SH-SY5Y (cell line): Measurements from ENCODE around the gene SLFN11.

Experiments used
- GATA2 ChIP-seq: IDR thresholded peaks from 2 replicates; pipeline ENCODE4 v1.6.1; 2011; ENCODE audit warnings: mild to moderate bottlenecking, low read depth, low read length
- GATA3 ChIP-seq: IDR thresholded peaks from 2 replicates; pipeline ENCODE4 v1.6.1; 2011; ENCODE audit warnings: low read depth, mild to moderate bottlenecking, low read length, moderate library complexity

The SLFN11 gene

DNA sequence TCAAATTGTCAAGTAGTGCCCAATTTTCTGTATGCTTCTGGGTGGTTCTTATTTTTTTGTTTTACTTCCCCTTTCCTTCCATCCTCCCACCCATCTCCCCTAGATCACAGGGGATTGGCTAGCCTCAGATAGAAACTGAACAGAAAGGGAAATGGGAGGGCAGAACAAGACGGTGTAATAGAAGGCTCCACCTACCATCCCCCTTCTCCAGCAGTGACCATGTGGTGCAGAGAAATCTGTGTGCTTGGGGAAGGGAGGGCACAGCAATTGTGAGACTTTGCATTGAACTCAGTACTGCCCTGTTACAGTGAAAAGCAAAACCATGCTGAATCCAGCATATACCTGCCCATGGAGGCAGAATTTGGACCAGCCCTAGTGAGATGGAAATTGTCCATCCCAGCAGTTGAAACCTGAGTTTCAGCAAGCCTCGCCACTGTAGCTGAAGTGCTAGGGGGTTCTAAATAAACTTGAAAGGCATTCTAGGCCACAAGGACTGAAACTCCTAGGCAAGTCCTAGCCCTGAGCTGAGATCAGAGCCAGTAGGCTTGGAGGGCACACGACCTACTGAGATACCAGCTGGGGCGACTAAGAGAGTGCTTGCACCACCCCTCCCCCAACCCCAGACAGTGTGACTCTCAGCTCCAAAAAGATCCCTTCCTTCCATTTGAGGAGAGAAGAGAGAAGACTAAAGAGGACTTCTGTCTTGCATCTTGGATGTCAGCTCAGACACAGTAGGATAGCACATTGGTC lies 5.2 kb downstream of the SLFN11 start:
- TF ChIP-seq GATA3: no peak
- TF ChIP-seq GATA2: no peak

DNA sequence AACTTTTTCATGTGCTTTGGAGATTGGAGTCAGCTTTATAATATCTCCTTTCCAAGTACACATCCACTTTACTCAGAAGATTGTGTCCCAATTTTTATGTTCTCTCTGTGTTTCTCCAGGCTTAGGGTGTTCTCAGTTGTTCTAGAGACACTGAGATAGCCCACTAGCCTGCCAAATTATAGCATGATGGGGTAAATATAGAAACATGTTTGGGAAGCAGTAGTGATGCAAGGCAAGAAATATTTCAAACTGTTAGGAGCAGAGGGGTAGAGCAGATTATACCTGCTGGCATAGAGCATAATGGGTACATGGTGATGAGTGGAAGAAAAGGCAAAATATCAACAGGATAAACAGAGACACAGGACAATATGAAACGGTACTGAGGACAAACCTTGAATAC lies 12.4 kb downstream of the SLFN11 start:
- TF ChIP-seq GATA3 (no peak), GATA2 (no peak)

- no peak for TF ChIP-seq GATA3
- TF ChIP-seq GATA2: no peak
These were observed 14.0 kb downstream of the SLFN11 start for GRCh38 chr17:35359398-35359797.

- TF ChIP-seq GATA2 (no peak), GATA3 (no peak)
These were observed 21.1 kb downstream of the SLFN11 start for GRCh38 chr17:35352284-35352683.

DNA sequence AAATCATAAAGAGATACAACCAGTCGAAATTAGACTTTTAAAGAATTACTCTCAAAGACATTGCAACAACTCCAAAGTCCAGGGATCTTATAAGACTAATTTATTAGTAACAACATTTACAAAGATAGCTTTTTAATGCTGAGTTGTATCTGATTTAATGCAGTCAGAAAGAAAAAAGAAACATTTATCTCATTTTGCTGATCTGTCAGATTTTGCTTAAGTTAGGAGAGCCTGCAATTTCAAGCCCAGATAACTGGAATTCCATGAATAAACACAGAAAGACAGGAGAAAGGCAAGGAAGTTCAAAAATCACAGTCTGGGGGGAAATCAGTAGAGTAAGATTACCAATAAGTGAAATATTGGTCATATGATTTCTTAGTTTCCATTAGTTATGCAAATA lies 22.9 kb downstream of the SLFN11 start:
- no peak for TF ChIP-seq GATA2
- no peak for TF ChIP-seq GATA3

GRCh38 chr17:35345926-35346771 lies 27.3 kb downstream of the SLFN11 start:
- no peak for TF ChIP-seq GATA2
- no peak for TF ChIP-seq GATA3

- TF ChIP-seq GATA2 (no peak), GATA3 (no peak)
These were observed 27.9 kb downstream of the SLFN11 start for GRCh38 chr17:35345445-35345925.

DNA sequence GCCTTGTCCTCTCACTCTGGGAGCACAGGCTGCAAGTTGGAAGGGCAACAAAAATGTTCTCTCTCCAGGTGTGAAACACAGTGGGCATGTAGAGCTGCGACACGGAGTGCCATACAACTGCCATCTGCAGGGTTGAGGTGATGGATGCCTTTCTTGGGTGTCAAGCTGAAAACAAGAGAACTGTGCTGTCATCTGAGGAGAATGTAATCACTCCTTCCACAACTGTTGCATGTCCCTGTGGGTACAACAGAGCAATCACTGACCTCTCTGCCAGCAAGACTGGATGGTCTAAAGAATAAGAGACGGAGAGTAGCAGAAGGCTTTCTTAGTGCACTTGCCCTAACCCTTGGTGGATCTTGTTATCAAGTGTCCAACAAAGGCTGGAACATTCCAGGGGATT lies 29.2 kb downstream of the SLFN11 start:
- no peak for TF ChIP-seq GATA2
- no peak for TF ChIP-seq GATA3

- TF ChIP-seq GATA3 (no peak), GATA2 (no peak)
These were observed 31.1 kb downstream of the SLFN11 start for GRCh38 chr17:35342276-35342675.

- TF ChIP-seq GATA3 (no peak), GATA2 (no peak)
These were observed 31.9 kb downstream of the SLFN11 start for GRCh38 chr17:35341411-35341992.

DNA sequence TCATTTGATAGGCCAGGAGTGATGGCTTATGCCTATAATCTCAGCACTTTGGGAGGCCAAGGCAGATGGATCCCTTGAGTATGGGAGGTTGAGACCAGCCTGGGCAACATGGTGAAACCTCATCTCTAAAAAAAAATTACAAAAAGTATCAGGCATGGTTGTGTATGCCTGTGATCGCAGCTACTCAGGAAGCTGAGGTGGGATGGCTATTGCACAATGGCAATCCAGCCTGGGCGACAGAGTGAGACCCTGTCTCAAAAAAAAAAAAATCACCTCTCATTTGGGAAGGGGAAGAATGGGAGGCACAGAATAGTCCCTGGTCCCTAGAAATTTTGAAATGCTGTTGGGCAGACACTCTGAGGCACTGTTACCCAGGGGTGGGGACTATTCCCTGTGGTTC lies 35.2 kb downstream of the SLFN11 start:
- no peak for TF ChIP-seq GATA3
- TF ChIP-seq GATA2: no peak

DNA sequence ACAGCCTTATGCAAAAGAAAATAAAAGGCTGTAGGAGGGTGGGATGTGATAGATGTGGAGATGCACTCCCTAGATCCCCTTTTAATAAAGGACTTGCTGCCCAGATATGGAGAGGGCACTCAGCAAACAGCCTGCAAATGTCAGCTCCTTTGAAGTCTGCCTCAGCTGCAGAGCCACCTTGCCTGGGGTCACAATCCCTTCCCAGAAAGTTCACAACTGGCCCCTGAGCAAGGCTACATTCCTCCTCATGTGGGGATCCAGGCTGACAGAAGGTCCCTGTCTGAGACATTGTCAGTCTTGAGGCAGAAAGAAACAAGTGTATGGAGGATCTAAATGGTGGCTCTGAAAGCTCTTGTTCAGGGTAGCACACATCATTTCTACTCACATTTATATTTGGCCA lies 36.1 kb downstream of the SLFN11 start:
- TF ChIP-seq GATA3 (no peak), GATA2 (no peak)

DNA sequence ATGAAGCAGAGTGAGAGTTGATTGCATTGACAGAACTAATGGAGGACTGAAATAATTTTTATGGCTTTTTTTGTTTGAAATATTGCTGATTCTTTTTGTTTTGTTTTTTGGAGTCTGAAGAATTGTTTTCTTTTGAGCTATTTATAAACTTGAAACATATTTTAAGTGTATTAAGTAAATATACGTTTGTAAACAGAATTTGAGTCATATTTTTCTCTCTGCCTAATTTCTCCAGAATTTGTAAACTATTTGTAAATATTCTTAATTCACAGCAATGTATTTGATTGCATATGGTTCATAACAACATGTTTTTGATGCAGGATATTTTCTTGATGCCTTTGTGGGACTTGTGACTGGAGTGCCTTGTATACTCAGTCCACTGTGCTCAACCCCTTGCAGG lies 50.7 kb downstream of the SLFN11 start:
- TF ChIP-seq GATA3 (no peak), GATA2 (no peak)

DNA sequence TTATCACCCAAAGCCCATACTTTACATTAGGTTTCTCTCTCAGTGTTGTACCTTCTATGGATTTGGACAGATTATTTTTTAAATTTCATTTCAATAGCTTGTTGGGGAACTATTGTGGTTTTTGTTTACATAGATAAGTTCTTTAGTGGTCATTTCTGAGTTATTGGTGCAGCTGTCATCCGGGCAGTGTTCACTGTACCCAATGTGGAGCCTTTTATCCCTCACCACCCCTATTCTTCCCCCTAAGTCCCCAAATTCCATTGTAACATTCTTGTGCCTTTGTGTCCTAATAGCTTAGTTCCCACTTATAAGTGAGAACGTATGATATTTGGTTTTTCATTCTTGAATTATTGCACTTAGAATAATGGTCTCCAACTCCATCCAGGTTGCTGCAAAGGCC lies 57.5 kb downstream of the SLFN11 start:
- TF ChIP-seq GATA2 (no peak), GATA3 (no peak)

- TF ChIP-seq GATA3 (no peak), GATA2 (no peak)
These were observed 58.1 kb downstream of the SLFN11 start for GRCh38 chr17:35315283-35315682.

- TF ChIP-seq GATA2 (no peak), GATA3 (no peak)
These were observed 58.8 kb downstream of the SLFN11 start for GRCh38 chr17:35314415-35315216.
